IPS-18a (cell line): ENCODE data around the gene NCOA3.
A peak's percentile ranks its signal among the peaks of the same experiment; 100 is the strongest.

Experiments used
- H3K27ac ChIP-seq: one replicate; pipeline ENCODE4 v1.5.1; 2013; ENCODE audit warnings: low read length
- H3K27me3 ChIP-seq: one replicate; pipeline ENCODE4 v1.6.1; 2013; ENCODE audit warnings: mild to moderate bottlenecking, low read length; ENCODE audit not compliant: control insufficient read depth, insufficient read depth
- H3K36me3 ChIP-seq: one replicate; pipeline ENCODE4 v1.6.1; 2013; ENCODE audit warnings: low read depth, low read length; ENCODE audit not compliant: control insufficient read depth
- H3K4me1 ChIP-seq: one replicate; pipeline ENCODE4 v1.6.1; 2013; ENCODE audit warnings: low read depth, low read length; ENCODE audit not compliant: control insufficient read depth
- H3K4me3 ChIP-seq: one replicate; pipeline ENCODE4 v1.5.1; 2013; ENCODE audit warnings: low read length
- H3K9ac ChIP-seq: one replicate; pipeline ENCODE4 v1.6.1; 2013; ENCODE audit warnings: mild to moderate bottlenecking, low read length, moderate library complexity
- H3K9me3 ChIP-seq: one replicate; pipeline ENCODE4 v1.6.1; 2013; ENCODE audit warnings: low read depth, low read length; ENCODE audit not compliant: control insufficient read depth

The NCOA3 gene

GRCh38 chr20:47533518-47534062 lies 31.9 kb downstream of the NCOA3 start:
- H3K36me3 ChIP-seq, result no peaks in the 10 kb centered on the region
- no peak overlapping the region for H3K9ac ChIP-seq
- peaks cover 2% of the 10 kb centered on the region for H3K4me1 ChIP-seq

DNA sequence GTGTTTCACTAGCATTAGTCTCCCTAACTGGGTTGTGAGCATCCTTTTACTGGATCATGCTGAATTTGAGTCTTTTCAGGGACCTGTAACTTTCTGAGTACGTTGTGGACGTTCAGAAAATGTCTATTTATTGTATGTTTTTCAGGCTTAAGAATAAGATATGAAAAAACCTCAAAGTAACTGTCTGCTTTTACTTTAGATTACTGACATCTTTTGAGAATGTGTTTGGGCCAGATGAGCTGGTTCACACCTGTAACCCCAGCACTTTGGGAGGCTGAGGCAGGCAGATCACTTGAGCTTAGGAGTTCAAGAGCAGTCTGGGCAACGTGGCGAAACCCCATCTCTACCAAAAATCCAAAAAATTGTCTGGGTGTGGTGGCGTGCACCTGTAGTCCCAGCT lies 32.7 kb downstream of the NCOA3 start:
- peaks cover 2% of the 10 kb centered on the region for H3K4me1 ChIP-seq
- H3K9ac ChIP-seq, result no peak overlapping the region
- H3K9me3 ChIP-seq, result no peaks in the 10 kb centered on the region
- no peaks in the 10 kb centered on the region for H3K36me3 ChIP-seq
- H3K27me3 ChIP-seq, result no peaks in the 10 kb centered on the region
- no peak overlapping the region for H3K27ac ChIP-seq
- H3K4me3 ChIP-seq, result no peak overlapping the region

More at GRCh38 chr20:47533518-47534062, 31.9 kb downstream of the NCOA3 start:
- no peaks in the 10 kb centered on the region for H3K9me3 ChIP-seq
- H3K27ac ChIP-seq, result no peak overlapping the region
- H3K4me3 ChIP-seq, result no peak overlapping the region
- H3K27me3 ChIP-seq, result no peaks in the 10 kb centered on the region

- Histone ChIP-seq H3K4me3 (no peak overlapping the region), H3K4me1 (peaks cover 2% of the 10 kb centered on the region), H3K27me3 (no peaks in the 10 kb centered on the region), H3K36me3 (no peaks in the 10 kb centered on the region), H3K9me3 (no peaks in the 10 kb centered on the region), H3K27ac (no peak overlapping the region), H3K9ac (no peak overlapping the region)
Observed at GRCh38 chr20:47535088-47535487, 33.4 kb downstream of the NCOA3 start.

- no peaks in the 10 kb centered on the region for H3K9me3 ChIP-seq
- no peak overlapping the region for H3K27ac ChIP-seq
- H3K4me3 ChIP-seq, result no peak overlapping the region
- peaks cover 10% of the 10 kb centered on the region for H3K4me1 ChIP-seq
- no peak overlapping the region for H3K9ac ChIP-seq
- H3K27me3 ChIP-seq, result no peaks in the 10 kb centered on the region
- no peaks in the 10 kb centered on the region for H3K36me3 ChIP-seq
Observed at GRCh38 chr20:47535994-47536393, 34.3 kb downstream of the NCOA3 start.

DNA sequence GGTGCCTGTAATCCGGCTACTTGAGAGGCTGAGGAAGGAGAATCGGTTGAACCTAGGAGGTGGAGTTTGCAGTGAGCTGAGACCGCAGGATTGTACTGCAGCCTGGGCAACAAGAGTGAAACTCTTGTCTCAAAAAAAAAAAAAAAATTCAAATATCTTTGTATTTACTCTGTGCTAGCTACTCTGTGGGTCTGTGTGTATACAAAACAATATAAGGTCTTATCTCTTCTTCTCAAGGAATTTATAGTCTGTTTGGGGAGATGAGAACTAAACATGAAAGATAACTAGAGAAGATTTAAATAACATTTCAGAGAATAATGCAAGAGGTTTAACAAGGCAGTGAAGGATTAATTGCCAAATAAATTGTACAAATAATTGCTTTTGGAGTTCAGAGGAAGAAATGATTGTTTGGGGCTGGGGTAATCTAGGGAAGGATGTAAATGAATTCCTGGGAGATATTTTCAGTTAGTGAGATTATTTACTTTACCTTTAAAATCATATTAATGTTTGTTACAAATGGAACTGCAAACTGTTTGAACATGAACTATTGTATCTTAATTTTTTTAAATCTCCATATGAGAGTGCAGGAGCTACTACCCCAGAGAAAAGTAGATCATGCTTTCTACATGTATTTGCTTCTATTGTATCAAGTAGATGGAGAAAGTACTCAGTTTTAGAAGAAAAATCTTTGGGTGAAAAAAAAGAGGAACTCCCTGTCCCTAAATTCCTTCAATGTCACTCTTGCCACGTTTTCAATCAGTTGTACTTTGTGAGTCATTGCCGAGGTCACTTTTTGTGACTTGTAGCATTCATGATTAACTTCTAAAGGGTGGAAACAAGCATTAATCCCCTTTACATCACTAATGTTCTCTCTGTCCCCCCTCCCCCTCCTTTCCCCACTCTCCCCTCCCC lies 39.0 kb downstream of the NCOA3 start:
- Histone ChIP-seq H3K27me3 (no peaks in the 10 kb centered on the region), H3K4me3 (no peak overlapping the region), H3K9ac (peak overlapping the region; percentile 21), H3K4me1 (peaks cover 14% of the 10 kb centered on the region), H3K9me3 (no peaks in the 10 kb centered on the region), H3K27ac (no peak overlapping the region), H3K36me3 (no peaks in the 10 kb centered on the region)

GRCh38 chr20:47541355-47541922 lies 39.8 kb downstream of the NCOA3 start:
- H3K9ac ChIP-seq, result no peak overlapping the region
- H3K9me3 ChIP-seq, result no peaks in the 10 kb centered on the region
- no peak overlapping the region for H3K27ac ChIP-seq
- no peak overlapping the region for H3K4me3 ChIP-seq
- no peaks in the 10 kb centered on the region for H3K36me3 ChIP-seq
- peaks cover 18% of the 10 kb centered on the region for H3K4me1 ChIP-seq
- H3K27me3 ChIP-seq, result no peaks in the 10 kb centered on the region

DNA sequence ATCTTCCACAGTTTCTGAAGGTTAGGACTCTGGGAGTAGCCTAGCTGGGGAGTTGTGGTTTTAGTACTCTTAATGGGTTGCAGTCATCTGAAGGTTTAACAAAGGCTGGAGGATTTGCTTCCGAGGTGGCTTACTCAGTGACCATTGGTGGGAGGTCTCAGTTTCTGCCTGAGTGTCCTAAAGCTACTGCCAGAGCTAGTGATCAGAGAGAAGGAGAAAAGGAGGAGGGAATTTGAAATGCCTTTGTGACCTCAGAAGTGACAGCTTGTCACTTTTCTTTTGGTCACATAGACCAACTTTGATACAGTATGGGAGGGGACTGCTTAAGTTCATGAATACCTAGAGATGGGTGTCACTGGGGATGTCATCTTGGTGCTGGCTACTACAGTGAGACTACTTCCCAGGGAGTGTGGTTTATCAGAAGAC lies 41.3 kb downstream of the NCOA3 start:
- Histone ChIP-seq H3K27ac (no peak overlapping the region), H3K9me3 (no peaks in the 10 kb centered on the region), H3K36me3 (no peaks in the 10 kb centered on the region), H3K4me1 (peaks cover 18% of the 10 kb centered on the region), H3K9ac (no peak overlapping the region), H3K4me3 (no peak overlapping the region), H3K27me3 (no peaks in the 10 kb centered on the region)

- H3K4me3 ChIP-seq, result no peak overlapping the region
- no peaks in the 10 kb centered on the region for H3K9me3 ChIP-seq
- no peaks in the 10 kb centered on the region for H3K36me3 ChIP-seq
- no peak overlapping the region for H3K27ac ChIP-seq
- H3K27me3 ChIP-seq, result no peaks in the 10 kb centered on the region
- peaks cover 18% of the 10 kb centered on the region for H3K4me1 ChIP-seq
- H3K9ac ChIP-seq, result no peak overlapping the region
Observed at GRCh38 chr20:47544240-47544639, 42.6 kb downstream of the NCOA3 start.

DNA sequence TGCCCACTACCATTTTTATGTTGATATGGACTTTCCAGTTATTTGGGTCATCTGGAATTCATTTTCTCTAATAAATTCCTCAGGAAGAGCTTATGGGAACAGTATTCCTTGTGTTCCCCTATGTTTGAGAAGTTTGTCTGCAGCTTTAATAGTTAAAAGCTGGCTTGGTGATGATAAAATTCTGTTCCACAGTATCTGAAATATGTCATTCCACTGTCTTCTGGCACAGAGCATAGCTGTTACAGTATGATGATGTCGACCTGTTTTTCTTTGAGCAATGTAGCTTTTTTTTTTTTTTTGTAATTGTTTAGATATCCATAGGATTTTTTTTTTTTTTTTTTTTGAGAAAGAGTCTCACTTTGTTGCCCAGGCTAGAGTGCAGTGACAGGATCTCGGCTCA lies 43.2 kb downstream of the NCOA3 start:
- Histone ChIP-seq H3K36me3 (no peaks in the 10 kb centered on the region), H3K4me3 (no peak overlapping the region), H3K9me3 (no peaks in the 10 kb centered on the region), H3K27ac (no peak overlapping the region), H3K9ac (no peak overlapping the region), H3K27me3 (no peaks in the 10 kb centered on the region), H3K4me1 (peaks cover 18% of the 10 kb centered on the region)

DNA sequence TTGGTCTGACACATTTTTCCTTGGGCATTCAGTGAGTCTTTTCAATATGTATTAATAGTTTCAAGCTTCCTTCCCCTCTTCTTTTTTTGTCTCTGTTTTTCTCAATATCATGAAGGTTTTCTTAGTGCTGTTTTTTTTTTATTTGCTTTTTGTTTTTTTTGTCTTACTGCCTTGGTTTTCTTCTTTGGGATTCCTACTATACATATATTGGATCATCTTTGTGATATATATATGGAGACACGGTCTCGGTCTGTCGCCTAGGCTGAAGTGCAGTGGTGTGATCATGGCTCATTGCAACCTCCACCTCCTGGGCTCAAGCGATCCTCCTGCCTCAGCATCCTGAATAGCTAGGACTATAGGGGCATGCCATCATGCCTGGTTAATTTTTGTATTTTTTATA lies 43.8 kb downstream of the NCOA3 start:
- no peak overlapping the region for H3K9ac ChIP-seq
- H3K36me3 ChIP-seq, result no peaks in the 10 kb centered on the region
- H3K4me1 ChIP-seq, result peaks cover 18% of the 10 kb centered on the region
- no peak overlapping the region for H3K27ac ChIP-seq
- H3K4me3 ChIP-seq, result no peak overlapping the region
- no peaks in the 10 kb centered on the region for H3K27me3 ChIP-seq
- no peaks in the 10 kb centered on the region for H3K9me3 ChIP-seq

GRCh38 chr20:47546184-47547033 lies 44.7 kb downstream of the NCOA3 start:
- no peaks in the 10 kb centered on the region for H3K27me3 ChIP-seq
- H3K4me3 ChIP-seq, result no peak overlapping the region
- no peak overlapping the region for H3K9ac ChIP-seq
- H3K36me3 ChIP-seq, result no peaks in the 10 kb centered on the region
- no peaks in the 10 kb centered on the region for H3K9me3 ChIP-seq
- H3K4me1 ChIP-seq, result peaks cover 20% of the 10 kb centered on the region
- H3K27ac ChIP-seq, result no peak overlapping the region
